NCI-H226 (cell line): ENCODE results near the gene S100A13.
"Not testable (repeated sequence)": the region's sequence is repeated elsewhere in the genome, so short reads cannot be mapped to it uniquely, and the experiment has no call there.

ENCODE experiments used
- DNase-seq: peaks from one replicate; pipeline ENCODE4 v3.0.0-alpha.2; 2015

The S100A13 gene

GRCh38 chr1:153599847-153600246 is 27.5 kb downstream of the S100A13 start:
- no peak for DNase-seq

GRCh38 chr1:153598309-153599172 is 28.8 kb downstream of the S100A13 start:
- no peak for DNase-seq

GRCh38 chr1:153597206-153597605 is 30.1 kb downstream of the S100A13 start:
- peak; percentile 43 for DNase-seq

GRCh38 chr1:153592748-153593147 is 34.6 kb downstream of the S100A13 start:
- DNase-seq: no peak

GRCh38 chr1:153588482-153588881 is 38.8 kb downstream of the S100A13 start:
- no peak for DNase-seq

GRCh38 chr1:153588033-153588432 is 39.3 kb downstream of the S100A13 start:
- DNase-seq: not testable (repeated sequence)

- no peak for DNase-seq
Observed at GRCh38 chr1:153587314-153587713, 40.0 kb downstream of the S100A13 start.

GRCh38 chr1:153586347-153586746 is 41.0 kb downstream of the S100A13 start:
- no peak for DNase-seq

- no peak for DNase-seq
Observed at GRCh38 chr1:153585006-153585405, 42.3 kb downstream of the S100A13 start.

GRCh38 chr1:153583976-153584375 is 43.3 kb downstream of the S100A13 start:
- no peak for DNase-seq

GRCh38 chr1:153583514-153583913 is 43.8 kb downstream of the S100A13 start:
- not testable (repeated sequence) for DNase-seq

- DNase-seq: not testable (repeated sequence)
Observed at GRCh38 chr1:153582836-153583235, 44.5 kb downstream of the S100A13 start.

- no peak for DNase-seq
Observed at GRCh38 chr1:153578936-153579335, 48.4 kb downstream of the S100A13 start.

GRCh38 chr1:153578490-153578889 is 48.8 kb downstream of the S100A13 start:
- DNase-seq: no peak

- DNase-seq: no peak
Observed at GRCh38 chr1:153577624-153578051, 49.7 kb downstream of the S100A13 start.

- no peak for DNase-seq
Observed at GRCh38 chr1:153577138-153577537, 50.2 kb downstream of the S100A13 start.

- not testable (repeated sequence) for DNase-seq
Observed at GRCh38 chr1:153575497-153575896, 51.8 kb downstream of the S100A13 start.

GRCh38 chr1:153575081-153575491 is 52.2 kb downstream of the S100A13 start:
- DNase-seq: not testable (repeated sequence)

GRCh38 chr1:153573351-153573750 is 54.0 kb downstream of the S100A13 start:
- no peak for DNase-seq

- peak; percentile 67 for DNase-seq
Observed at GRCh38 chr1:153572569-153573015, 54.7 kb downstream of the S100A13 start.

- DNase-seq: no peak
Observed at GRCh38 chr1:153571706-153572105, 55.6 kb downstream of the S100A13 start.

GRCh38 chr1:153570874-153571273 is 56.4 kb downstream of the S100A13 start:
- no peak for DNase-seq

GRCh38 chr1:153569465-153569864 is 57.8 kb downstream of the S100A13 start:
- no peak for DNase-seq
